Stimulated activated naive CD4-positive, alpha-beta T cell treated with Interleukin-2 at 50 U/mL for 16 hours (primary cell): ENCODE measurements around the gene SPNS2.

Experiments
- DNase-seq: peaks from one replicate; lab custom pipeline; 2025; lab: John Stamatoyannopoulos, UW

SPNS2 gene

GRCh38 chr17:4503283-4504025 is 4.8 kb downstream of the SPNS2 start:
- DNase-seq: no peak

GRCh38 chr17:4504188-4504587 is 5.5 kb downstream of the SPNS2 start:
- DNase-seq: no peak

GRCh38 chr17:4505187-4505586 is 6.5 kb downstream of the SPNS2 start:
- DNase-seq: no peak

- no peak for DNase-seq
Measured at GRCh38 chr17:4506175-4506813, 7.6 kb downstream of the SPNS2 start.

GRCh38 chr17:4506892-4507291 is 8.2 kb downstream of the SPNS2 start:
- no peak for DNase-seq

GRCh38 chr17:4507361-4508111 is 8.9 kb downstream of the SPNS2 start:
- DNase-seq: no peak

GRCh38 chr17:4508207-4508606 is 9.5 kb downstream of the SPNS2 start:
- DNase-seq: no peak

GRCh38 chr17:4509401-4509800 is 10.7 kb downstream of the SPNS2 start:
- DNase-seq: no peak

- DNase-seq: no peak
Measured at GRCh38 chr17:4509923-4510617, 11.4 kb downstream of the SPNS2 start.

GRCh38 chr17:4510618-4510941 is 11.9 kb downstream of the SPNS2 start:
- DNase-seq: no peak

- DNase-seq: no peak
Measured at GRCh38 chr17:4511199-4511932, 12.7 kb downstream of the SPNS2 start.

GRCh38 chr17:4512156-4513112 is 13.8 kb downstream of the SPNS2 start:
- no peak for DNase-seq

- no peak for DNase-seq
Measured at GRCh38 chr17:4513113-4514032, 14.7 kb downstream of the SPNS2 start.

GRCh38 chr17:4514206-4514605 is 15.5 kb downstream of the SPNS2 start:
- no peak for DNase-seq

- no peak for DNase-seq
Measured at GRCh38 chr17:4514779-4515178, 16.1 kb downstream of the SPNS2 start.

- no peak for DNase-seq
Measured at GRCh38 chr17:4515501-4515900, 16.8 kb downstream of the SPNS2 start.

- DNase-seq: no peak
Measured at GRCh38 chr17:4516735-4517134, 18.1 kb downstream of the SPNS2 start.

- DNase-seq: no peak
Measured at GRCh38 chr17:4518901-4519300, 20.2 kb downstream of the SPNS2 start.

GRCh38 chr17:4519361-4519788 is 20.7 kb downstream of the SPNS2 start:
- no peak for DNase-seq
